Measurements from ENCODE around the gene PRR33.
"Not testable (repeated sequence)": the region's sequence is repeated elsewhere in the genome, so short reads cannot be mapped to it uniquely, and the experiment has no call there.

PRR33 gene

GRCh38 chr11:1891831-1892115, at the start of gene PRR33:
Gene PRR33, minus strand, starts transcription at chr11:1891895. Its CDS starts 1,311 bp downstream, at chr11:1890584.
- no peak for DNase-seq (ENCODE audit: low read depth)
- no peak within 1 kb of the TSS for H3K4me3 ChIP-seq (ENCODE audit: low read depth, low read length)
- no peak for TF ChIP-seq CTCF (IDR thresholded peaks at IDR 0.05; ENCODE audit: control insufficient read depth, extremely low read depth, insufficient read depth)

- not testable (repeated sequence) for DNase-seq (ENCODE audit: low read depth); H3K4me3 ChIP-seq (ENCODE audit: low read depth, low read length)
Observed at GRCh38 chr11:1939788-1940187, 48.1 kb upstream of the PRR33 start.

- no peak for DNase-seq (ENCODE audit: low read depth)
- no peak overlapping the region for H3K4me3 ChIP-seq (ENCODE audit: low read depth, low read length)
- no peak for TF ChIP-seq CTCF (IDR thresholded peaks at IDR 0.05; ENCODE audit: control insufficient read depth, extremely low read depth, insufficient read depth)
Observed at GRCh38 chr11:1939006-1939625, 47.4 kb upstream of the PRR33 start.

GRCh38 chr11:1938343-1939005, 46.8 kb upstream of the PRR33 start:
- DNase-seq (ENCODE audit: low read depth) = no peak
- H3K4me3 ChIP-seq (ENCODE audit: low read depth, low read length) = no peak overlapping the region
- TF ChIP-seq CTCF (IDR thresholded peaks at IDR 0.05; ENCODE audit: control insufficient read depth, extremely low read depth, insufficient read depth) = no peak

GRCh38 chr11:1937616-1938342, 46.1 kb upstream of the PRR33 start:
- no peak overlapping the region for H3K4me3 ChIP-seq (ENCODE audit: low read depth, low read length)
- DNase-seq (ENCODE audit: low read depth) = no peak
- no peak for TF ChIP-seq CTCF (IDR thresholded peaks at IDR 0.05; ENCODE audit: control insufficient read depth, extremely low read depth, insufficient read depth)

- no peak overlapping the region for H3K4me3 ChIP-seq (ENCODE audit: low read depth, low read length)
- TF ChIP-seq CTCF (IDR thresholded peaks at IDR 0.05; ENCODE audit: control insufficient read depth, extremely low read depth, insufficient read depth) = no peak
- DNase-seq (ENCODE audit: low read depth) = no peak
Observed at GRCh38 chr11:1936781-1937615, 45.3 kb upstream of the PRR33 start.

Data from LNCaP clone FGC (cell line).